Lower leg skin (tissue), 3 donors: ENCODE data around the gene EMC10.

Experiments
- CTCF ChIP-seq, 3 donors: fragments of 450-650 bp; IDR thresholded peaks; one replicate each; pipeline ENCODE4 v1.5.1; 2016; ENCODE audit warnings: antibody characterized with exemption in 3 of 3, mild to moderate bottlenecking in 3 of 3, moderate library complexity in 2 of 3
- POLR2A ChIP-seq, 2 donors: fragments of 450-650 bp; IDR thresholded peaks; one replicate each; pipeline ENCODE4 v1.6.1; 2016 to 2017; ENCODE audit warnings: antibody characterized with exemption in 2 of 2, mild to moderate bottlenecking in 1 of 2, moderate library complexity in 1 of 2

- no peak for TF ChIP-seq POLR2A (IDR thresholded peaks at IDR 0.05)
- no peak for TF ChIP-seq CTCF (IDR thresholded peaks at IDR 0.05)
Measured at GRCh38 chr19:50447750-50448149, 28.6 kb upstream of the EMC10 start.
